ENCODE measurements around the gene PARP1. TPM values are rescaled to one million over a fixed set of nuclear protein-coding genes. Genes with fewer than 3 reads are reported as not detected.

PARP1 gene
- polyA plus RNA-seq, 3 donors, result 17.7 to 30.0 (median 23.3) TPM

- Histone ChIP-seq H3K4me3 (replicated peaks in 1 of 3; ENCODE audit: low read depth in 2 of 3, low read length in 3 of 3) (no peak overlapping the region), H3K79me2 (ENCODE audit: insufficient read depth, low read length) (no peaks in the 10 kb centered on the region), H3K36me3 (replicated peaks in 1 of 2; ENCODE audit: control insufficient read depth in 1 of 2, insufficient read depth in 2 of 2, low read length in 2 of 2) (no peaks in the 10 kb centered on the region), H3K9ac (ENCODE audit: insufficient read depth, low read length, poor library complexity, severe bottlenecking) (no peak overlapping the region), H3K27ac (ENCODE audit: low read depth in 1 of 2, low read length in 2 of 2) (no peak overlapping the region), H3K27me3 (ENCODE audit: control insufficient read depth in 2 of 2, insufficient read depth in 2 of 2, low read length in 2 of 2) (no peaks in the 10 kb centered on the region), H3K4me2 (replicated peaks; ENCODE audit: extremely low read depth, low read length, poor library complexity, severe bottlenecking) (no peak overlapping the region), H3K9me3 (replicated peaks in 1 of 2; ENCODE audit: control insufficient read depth in 1 of 2, insufficient read depth in 1 of 2, low read length in 2 of 2) (no peaks in the 10 kb centered on the region), H3K4me1 (ENCODE audit: control insufficient read depth in 1 of 2, insufficient read depth in 2 of 2, low read length in 2 of 2) (no peaks in the 10 kb centered on the region), H2AFZ (ENCODE audit: insufficient read depth, low read depth, low read length, poor library complexity, severe bottlenecking) (no peak overlapping the region), H4K20me1 (ENCODE audit: insufficient read depth, low read length) (no peaks in the 10 kb centered on the region)
- no peaks in the 10 kb centered on the region for H3K36me3 Mint-ChIP-seq
- peaks cover 0 to 3% (median 2%) of the 10 kb centered on the region in 3 donors for H3K27me3 Mint-ChIP-seq (ENCODE audit: low read depth in 3 of 3)
- H3K27ac Mint-ChIP-seq, result no peak overlapping the region
- H3K4me1 Mint-ChIP-seq, result peaks cover under 1% of the 10 kb centered on the region
- no peaks in the 10 kb centered on the region for H3K9me3 Mint-ChIP-seq
- WGBS (ENCODE audit: insufficient coverage), result no CpG with 5 or more reads among the region's 2 CpGs
- no peak for DNase-seq
- no peak overlapping the region for H3K4me3 Mint-ChIP-seq
- intact Hi-C loops (cut with micrococcal nuclease), result no loop called here
- no peak for TF ChIP-seq CTCF (IDR thresholded peaks at IDR 0.05)
Measured at GRCh38 chr1:226327761-226328162, 80.1 kb downstream of the PARP1 start.

GRCh38 chr1:226325178-226325577 is 82.7 kb downstream of the PARP1 start:
- Histone ChIP-seq H3K4me1 (ENCODE audit: control insufficient read depth in 1 of 2, insufficient read depth in 2 of 2, low read length in 2 of 2) (no peaks in the 10 kb centered on the region), H3K79me2 (ENCODE audit: insufficient read depth, low read length) (no peaks in the 10 kb centered on the region), H3K27me3 (ENCODE audit: control insufficient read depth in 2 of 2, insufficient read depth in 2 of 2, low read length in 2 of 2) (no peaks in the 10 kb centered on the region), H3K9me3 (replicated peaks in 1 of 2; ENCODE audit: control insufficient read depth in 1 of 2, insufficient read depth in 1 of 2, low read length in 2 of 2) (peaks cover 0 to 3% of the 10 kb centered on the region in 2 donors), H3K9ac (ENCODE audit: insufficient read depth, low read length, poor library complexity, severe bottlenecking) (no peak overlapping the region), H4K20me1 (ENCODE audit: insufficient read depth, low read length) (no peaks in the 10 kb centered on the region), H3K4me2 (replicated peaks; ENCODE audit: extremely low read depth, low read length, poor library complexity, severe bottlenecking) (no peak overlapping the region), H3K36me3 (replicated peaks in 1 of 2; ENCODE audit: control insufficient read depth in 1 of 2, insufficient read depth in 2 of 2, low read length in 2 of 2) (no peaks in the 10 kb centered on the region), H3K27ac (ENCODE audit: low read depth in 1 of 2, low read length in 2 of 2) (no peak overlapping the region), H2AFZ (ENCODE audit: insufficient read depth, low read depth, low read length, poor library complexity, severe bottlenecking) (no peak overlapping the region), H3K4me3 (replicated peaks in 1 of 3; ENCODE audit: low read depth in 2 of 3, low read length in 3 of 3) (no peak overlapping the region)
- no peak overlapping the region for H3K4me3 Mint-ChIP-seq
- H3K27ac Mint-ChIP-seq, result no peak overlapping the region
- intact Hi-C loops (cut with micrococcal nuclease), result no loop called here
- no peaks in the 10 kb centered on the region for H3K4me1 Mint-ChIP-seq
- peaks cover 0 to 4% (median 1%) of the 10 kb centered on the region in 3 donors for H3K27me3 Mint-ChIP-seq (ENCODE audit: low read depth in 3 of 3)
- TF ChIP-seq CTCF (IDR thresholded peaks at IDR 0.05), result no peak
- DNase-seq, result no peak
- peaks cover 0 to 7% (median 3%) of the 10 kb centered on the region in 7 donors for H3K9me3 Mint-ChIP-seq
- H3K36me3 Mint-ChIP-seq, result no peaks in the 10 kb centered on the region
- 33% methylated on average over 1 of the region's 1 CpG for WGBS (ENCODE audit: insufficient coverage)

Data from CD14-positive monocyte (primary cell).